ENCODE measurements around the gene INVS. TPM values are rescaled to one million over a fixed set of nuclear protein-coding genes. Genes with fewer than 3 reads are reported as not detected.

Gene INVS
- total RNA-seq, 6 donors from 2014 or later = 14.7 to 43.0 (median 23.3) TPM

DNA sequence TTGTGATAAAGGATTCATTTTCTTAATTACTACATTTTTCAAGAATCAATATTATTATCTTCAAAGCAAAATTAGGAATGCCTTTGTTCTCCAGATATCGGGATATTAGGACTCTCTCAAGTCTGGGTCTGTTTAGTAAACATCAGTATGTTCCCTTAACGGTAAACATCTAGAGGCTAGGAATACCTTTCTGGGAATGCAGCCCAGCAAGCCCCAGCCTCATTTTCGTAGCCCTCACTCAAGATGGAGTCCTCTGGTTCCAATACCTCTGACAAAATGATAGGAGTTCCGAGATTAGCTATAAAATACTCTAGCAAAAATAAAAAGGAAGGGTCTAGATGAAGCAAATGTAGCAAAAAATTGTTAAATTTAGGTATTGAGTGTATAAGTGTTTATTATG, 169.2 kb downstream of the INVS start:
- no peak for DNase-seq
- H3K27me3 ChIP-seq = no peaks in the 10 kb centered on the region
- WGBS, 2 donors = 93 to 94% methylated on average over 4 of the region's 4 CpGs
- no peak for ATAC-seq (ENCODE audit: low FRiP score in 2 of 2)
- H3K9me3 ChIP-seq = no peaks in the 10 kb centered on the region
- no peaks in the 10 kb centered on the region for H3K4me1 ChIP-seq
- H3K36me3 ChIP-seq = peaks cover 0 to 29% (median 11%) of the 10 kb centered on the region in 4 donors
- TF ChIP-seq POLR2AphosphoS5 (IDR thresholded peaks at IDR 0.05) (no peak), POLR2A (IDR thresholded peaks at IDR 0.05) (no peak), EP300 (IDR thresholded peaks at IDR 0.05) (no peak)
- TF ChIP-seq, protein P1, sequence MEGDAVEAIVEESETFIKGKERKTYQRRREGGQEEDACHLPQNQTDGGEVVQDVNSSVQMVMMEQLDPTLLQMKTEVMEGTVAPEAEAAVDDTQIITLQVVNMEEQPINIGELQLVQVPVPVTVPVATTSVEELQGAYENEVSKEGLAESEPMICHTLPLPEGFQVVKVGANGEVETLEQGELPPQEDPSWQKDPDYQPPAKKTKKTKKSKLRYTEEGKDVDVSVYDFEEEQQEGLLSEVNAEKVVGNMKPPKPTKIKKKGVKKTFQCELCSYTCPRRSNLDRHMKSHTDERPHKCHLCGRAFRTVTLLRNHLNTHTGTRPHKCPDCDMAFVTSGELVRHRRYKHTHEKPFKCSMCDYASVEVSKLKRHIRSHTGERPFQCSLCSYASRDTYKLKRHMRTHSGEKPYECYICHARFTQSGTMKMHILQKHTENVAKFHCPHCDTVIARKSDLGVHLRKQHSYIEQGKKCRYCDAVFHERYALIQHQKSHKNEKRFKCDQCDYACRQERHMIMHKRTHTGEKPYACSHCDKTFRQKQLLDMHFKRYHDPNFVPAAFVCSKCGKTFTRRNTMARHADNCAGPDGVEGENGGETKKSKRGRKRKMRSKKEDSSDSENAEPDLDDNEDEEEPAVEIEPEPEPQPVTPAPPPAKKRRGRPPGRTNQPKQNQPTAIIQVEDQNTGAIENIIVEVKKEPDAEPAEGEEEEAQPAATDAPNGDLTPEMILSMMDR (IDR thresholded peaks at IDR 0.05) = no peak
- H3K4me3 ChIP-seq = no peak overlapping the region
- no peak overlapping the region for H3K27ac ChIP-seq

DNA sequence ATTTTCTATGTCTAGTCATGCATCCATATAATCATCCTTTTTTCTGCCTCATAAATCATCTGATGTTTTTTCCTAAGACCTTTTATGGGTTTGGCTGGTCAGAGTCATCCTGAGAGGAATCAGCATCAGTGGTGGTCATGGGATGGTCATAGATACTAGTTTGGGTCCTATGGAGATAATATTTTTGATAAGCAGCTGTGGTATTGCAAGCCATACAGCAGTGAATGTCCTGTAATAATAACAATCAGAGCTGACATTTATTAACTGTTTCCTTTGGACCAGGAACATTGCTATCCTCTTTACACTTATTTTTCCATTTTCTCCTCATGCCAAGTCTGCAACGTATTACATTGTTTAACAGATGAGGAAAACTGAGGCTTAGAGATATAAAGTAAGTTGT, 170.6 kb downstream of the INVS start:
- H3K36me3 ChIP-seq = peaks cover 0 to 34% (median 16%) of the 10 kb centered on the region in 4 donors
- no peaks in the 10 kb centered on the region for H3K27me3 ChIP-seq
- no peak overlapping the region for H3K4me3 ChIP-seq
- 74 to 85% methylated on average over 1 of the region's 1 CpG for WGBS, 2 donors
- TF ChIP-seq POLR2AphosphoS5 (IDR thresholded peaks at IDR 0.05) (no peak), POLR2A (IDR thresholded peaks at IDR 0.05) (no peak), EP300 (IDR thresholded peaks at IDR 0.05) (no peak)
- TF ChIP-seq, protein P1 (IDR thresholded peaks at IDR 0.05) = no peak
- DNase-seq (no peak), ATAC-seq (ENCODE audit: low FRiP score in 2 of 2) (no peak)
- H3K4me1 ChIP-seq = no peaks in the 10 kb centered on the region
- no peaks in the 10 kb centered on the region for H3K9me3 ChIP-seq
- no peak overlapping the region for H3K27ac ChIP-seq

DNA sequence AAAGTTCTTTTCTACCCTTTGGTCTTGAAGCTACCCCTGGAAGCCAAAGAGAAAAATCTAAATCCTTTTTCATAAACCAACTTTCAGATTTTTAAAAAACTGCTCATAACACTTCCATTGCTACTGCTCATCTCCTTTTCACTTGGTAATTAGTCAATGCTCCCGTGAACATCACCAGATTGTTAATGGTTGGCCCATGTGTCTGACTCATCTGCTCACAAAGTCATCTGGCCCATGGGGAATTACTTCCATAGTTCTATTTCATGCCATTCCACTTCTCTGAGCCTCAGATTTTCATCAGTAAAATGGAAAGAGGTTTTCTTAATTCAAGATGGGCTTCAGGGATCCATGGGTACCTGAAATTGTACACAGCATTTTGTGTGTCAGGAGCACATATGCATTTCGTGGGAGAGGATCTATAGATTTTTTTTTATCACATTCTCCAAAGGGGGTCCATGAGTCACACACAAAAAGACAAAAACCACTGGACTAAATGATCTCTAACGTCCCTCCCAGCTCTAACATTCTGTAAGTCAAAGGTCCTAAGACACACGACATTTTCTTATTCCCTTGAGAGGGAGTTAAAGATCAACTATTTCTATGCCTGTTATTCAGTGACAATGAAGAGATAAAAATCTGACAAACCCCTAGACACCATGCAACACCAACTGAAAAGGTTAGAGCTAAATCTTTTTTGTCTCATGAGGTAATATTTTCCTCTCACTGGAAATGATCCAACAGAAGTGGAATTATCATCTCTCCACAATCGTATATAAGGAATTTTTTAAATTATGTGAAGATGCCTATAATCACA, 178.3 kb downstream of the INVS start:
- no peak for DNase-seq
- Histone ChIP-seq H3K4me3 (no peak overlapping the region), H3K36me3 (peaks cover 0 to 27% (median 10%) of the 10 kb centered on the region in 4 donors), H3K27me3 (no peaks in the 10 kb centered on the region), H3K4me1 (no peaks in the 10 kb centered on the region), H3K27ac (no peak overlapping the region), H3K9me3 (no peaks in the 10 kb centered on the region)
- 83 to 90% methylated on average over 5 of the region's 5 CpGs for WGBS, 2 donors
- no peak for ATAC-seq (ENCODE audit: low FRiP score in 2 of 2)
- TF ChIP-seq EP300 (IDR thresholded peaks at IDR 0.05) = no peak
- no peak for TF ChIP-seq POLR2AphosphoS5 (IDR thresholded peaks at IDR 0.05)
- TF ChIP-seq, protein P1 (IDR thresholded peaks at IDR 0.05) = no peak
- TF ChIP-seq POLR2A (IDR thresholded peaks at IDR 0.05) = no peak

DNA sequence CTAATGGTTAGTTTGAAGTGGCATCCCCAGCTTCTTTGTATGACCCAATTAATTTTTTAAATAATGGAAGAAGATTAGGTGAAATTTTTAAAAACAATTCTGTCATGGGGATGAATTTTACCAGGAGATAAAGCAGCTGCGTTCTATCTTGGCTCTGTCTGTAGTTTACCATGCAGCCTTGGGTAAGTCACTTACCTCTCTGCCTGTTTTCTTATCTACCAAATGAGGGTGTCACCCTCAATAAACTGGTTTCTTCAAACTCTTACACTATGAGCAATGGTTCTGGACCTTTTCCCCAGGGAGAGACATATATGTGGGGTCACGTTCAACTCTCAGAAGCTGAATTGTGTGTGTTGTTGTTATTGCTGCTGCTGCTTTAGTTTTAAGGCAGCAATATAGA, 182.0 kb downstream of the INVS start:
- no peaks in the 10 kb centered on the region for H3K27me3 ChIP-seq
- H3K9me3 ChIP-seq = peaks cover 0 to 4% (median 0%) of the 10 kb centered on the region in 4 donors
- peaks cover 3 to 32% (median 13%) of the 10 kb centered on the region in 4 donors for H3K36me3 ChIP-seq
- no peak for DNase-seq
- TF ChIP-seq POLR2A (IDR thresholded peaks at IDR 0.05) = no peak
- TF ChIP-seq, protein P1 (IDR thresholded peaks at IDR 0.05) = no peak
- TF ChIP-seq POLR2AphosphoS5 (IDR thresholded peaks at IDR 0.05) = no peak
- TF ChIP-seq EP300 (IDR thresholded peaks at IDR 0.05) = no peak
- H3K4me1 ChIP-seq = no peaks in the 10 kb centered on the region
- 93 to 94% methylated on average over 2 of the region's 2 CpGs for WGBS, 2 donors
- no peak overlapping the region for H3K27ac ChIP-seq
- no peak for ATAC-seq (ENCODE audit: low FRiP score in 2 of 2)
- H3K4me3 ChIP-seq = no peak overlapping the region

Data from upper lobe of left lung (tissue), 6 donors.